Muscle of leg (tissue), 11 donors: ENCODE results near the gene GGA2. TPM values are rescaled to one million over a fixed set of nuclear protein-coding genes. Genes with fewer than 3 reads are reported as not detected.
"Not testable (repeated sequence)": the region's sequence is repeated elsewhere in the genome, so short reads cannot be mapped to it uniquely, and the experiment has no call there.

Experiments used
- DNase-seq: peaks from one replicate; pipeline ENCODE4 v3.0.0; 2013
- H3K27ac ChIP-seq: one replicate; pipeline ENCODE4 v1.5.1; 2013; ENCODE audit warnings: mild to moderate bottlenecking, low read length, control low read depth
- H3K27me3 ChIP-seq: one replicate; pipeline ENCODE4 v1.6.1; 2013; ENCODE audit warnings: low read length; ENCODE audit not compliant: control insufficient read depth, insufficient read depth
- H3K36me3 ChIP-seq: one replicate; pipeline ENCODE4 v1.6.1; 2013; ENCODE audit warnings: low read length; ENCODE audit not compliant: control insufficient read depth, insufficient read depth
- H3K4me1 ChIP-seq: one replicate; pipeline ENCODE4 v1.6.1; 2013; ENCODE audit warnings: low read length; ENCODE audit not compliant: control insufficient read depth, insufficient read depth
- H3K4me3 ChIP-seq: one replicate; pipeline ENCODE4 v1.5.1; 2013; ENCODE audit warnings: low read length, control low read depth
- H3K9me3 ChIP-seq: replicated peaks from 2 replicates; pipeline ENCODE4 v1.6.1; 2013; ENCODE audit warnings: low read depth, low read length; ENCODE audit not compliant: control insufficient read depth
- WGBS: methylation state at CpG from one replicate; pipeline ENCODE4 v1.1.5; 2013; ENCODE audit warnings: missing lambda C conversion rate; ENCODE audit not compliant: insufficient coverage; 5-methylcytosine and 5-hydroxymethylcytosine counted together
- polyA plus RNA-seq, 8 donors: library from polyadenylated mRNA; unstranded; fragments of 120-200 nt; gene quantifications; one replicate each; pipeline versions ENCODE4 v1.2.1 to v1.2.3, GENCODE V29; 2013; ENCODE audit warnings: inconsistent platforms in 1 of 8, low replicate concordance in 1 of 8; ENCODE audit not compliant: insufficient read length in 8 of 8, insufficient read depth in 1 of 8
- total RNA-seq: library from RNA; stranded (reverse); fragments of 120-200 nt; gene quantifications from one replicate; pipeline ENCODE4 v1.2.4, GENCODE V29; 2013

GGA2 gene
- total and polyA plus RNA-seq, 9 donors: 46.3 to 120 (median 104) TPM

- Histone ChIP-seq H3K4me1 (no peaks in the 10 kb centered on the region), H3K27me3 (no peaks in the 10 kb centered on the region), H3K4me3 (no peak overlapping the region), H3K27ac (no peak overlapping the region), H3K9me3 (no peaks in the 10 kb centered on the region), H3K36me3 (peaks cover 79% of the 10 kb centered on the region)
- DNase-seq: no peak
- 95% methylated on average over 2 of the region's 4 CpGs for WGBS
Measured at GRCh38 chr16:23480257-23480656, 30.0 kb downstream of the GGA2 start.

DNA sequence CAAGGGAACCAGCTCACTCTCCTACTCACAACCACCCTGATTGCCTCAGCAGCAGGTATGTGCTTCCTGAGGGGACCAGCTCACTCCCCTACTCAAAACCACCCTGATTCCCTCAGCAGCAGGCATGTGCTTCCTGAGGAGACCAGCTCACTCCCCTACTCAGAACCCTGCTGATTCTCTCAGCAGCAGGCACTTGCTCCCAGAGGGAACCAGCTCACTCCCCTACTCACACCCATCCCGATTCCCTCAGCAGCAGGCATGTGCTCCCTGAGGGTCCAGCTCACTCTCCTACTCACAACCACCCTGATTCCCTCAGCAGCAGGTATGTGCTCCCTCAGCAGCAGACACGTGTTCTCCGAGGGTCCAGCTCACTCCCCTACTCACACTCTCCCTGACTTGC, 31.2 kb downstream of the GGA2 start:
- 90% methylated on average over 3 of the region's 3 CpGs for WGBS

GRCh38 chr16:23478566-23478965, 31.7 kb downstream of the GGA2 start:
- no peaks in the 10 kb centered on the region for H3K27me3 ChIP-seq
- no peak for DNase-seq
- H3K9me3 ChIP-seq: no peaks in the 10 kb centered on the region
- H3K27ac ChIP-seq: no peak overlapping the region
- H3K4me3 ChIP-seq: no peak overlapping the region
- peaks cover 87% of the 10 kb centered on the region for H3K36me3 ChIP-seq
- H3K4me1 ChIP-seq: no peaks in the 10 kb centered on the region
- 100% methylated on average over 2 of the region's 3 CpGs for WGBS

More for the DNA sequence above, 31.2 kb downstream of the GGA2 start:
- no peak for DNase-seq
- Histone ChIP-seq H3K4me3 (no peak overlapping the region), H3K27ac (no peak overlapping the region), H3K4me1 (no peaks in the 10 kb centered on the region), H3K36me3 (peaks cover 83% of the 10 kb centered on the region), H3K9me3 (no peaks in the 10 kb centered on the region), H3K27me3 (no peaks in the 10 kb centered on the region)

DNA sequence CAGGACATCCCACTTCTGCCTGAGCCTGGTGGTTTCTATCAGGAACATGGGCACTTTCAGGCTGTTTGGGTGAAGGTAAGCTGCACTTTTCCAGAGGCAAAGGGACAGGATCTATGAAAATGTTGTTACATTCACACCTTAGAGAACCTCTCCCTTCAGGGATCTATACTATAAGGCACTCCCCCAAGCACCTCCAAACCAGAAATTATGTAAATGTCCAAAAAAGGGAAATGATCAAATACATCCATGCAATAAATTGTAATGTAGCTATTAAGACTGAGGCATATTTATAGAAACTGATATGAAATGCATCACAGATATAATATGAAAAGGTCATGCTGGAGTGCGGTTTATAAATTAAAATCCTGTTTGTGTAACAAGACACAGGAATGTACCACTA, 34.0 kb downstream of the GGA2 start:
- no CpG with 5 or more reads among the region's 1 CpG for WGBS
- DNase-seq: no peak
- Histone ChIP-seq H3K27ac (no peak overlapping the region), H3K27me3 (no peaks in the 10 kb centered on the region), H3K36me3 (peaks cover 80% of the 10 kb centered on the region), H3K4me1 (no peaks in the 10 kb centered on the region), H3K9me3 (no peaks in the 10 kb centered on the region), H3K4me3 (no peak overlapping the region)

DNA sequence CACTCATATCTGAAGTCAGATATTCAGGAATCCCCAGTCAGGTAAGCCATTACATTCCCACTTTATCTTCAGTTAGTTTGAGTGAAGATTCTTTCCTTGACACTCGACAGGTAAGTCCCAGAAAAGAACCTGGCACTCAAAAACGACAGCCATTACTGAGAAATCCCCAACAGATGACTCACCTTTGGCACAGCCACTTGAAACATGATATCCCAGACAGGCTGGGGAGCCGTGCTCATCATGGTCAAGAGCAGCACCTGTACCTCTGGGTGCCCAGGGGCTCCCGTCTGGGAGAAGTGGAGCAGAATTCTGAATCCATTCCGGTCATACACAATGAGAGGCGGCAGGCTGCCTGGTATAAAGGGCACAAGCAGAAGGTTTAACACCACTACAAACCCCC, 40.5 kb downstream of the GGA2 start:
- no peak overlapping the region for H3K27ac ChIP-seq

GRCh38 chr16:23466162-23466885, 44.0 kb downstream of the GGA2 start:
- no peak overlapping the region for H3K27ac ChIP-seq
- peaks cover 3% of the 10 kb centered on the region for H3K4me1 ChIP-seq
- H3K36me3 ChIP-seq: peaks cover 45% of the 10 kb centered on the region
- no peak for DNase-seq
- 100% methylated on average over 1 of the region's 4 CpGs for WGBS
- no peak overlapping the region for H3K4me3 ChIP-seq
- no peaks in the 10 kb centered on the region for H3K9me3 ChIP-seq
- H3K27me3 ChIP-seq: no peaks in the 10 kb centered on the region

More for the DNA sequence above, 40.5 kb downstream of the GGA2 start:
- Histone ChIP-seq H3K9me3 (no peaks in the 10 kb centered on the region), H3K4me1 (no peaks in the 10 kb centered on the region), H3K36me3 (peaks cover 63% of the 10 kb centered on the region), H3K4me3 (no peak overlapping the region), H3K27me3 (no peaks in the 10 kb centered on the region)
- no peak for DNase-seq
- 40% methylated on average over 2 of the region's 6 CpGs for WGBS

- peaks cover 3% of the 10 kb centered on the region for H3K4me1 ChIP-seq
- DNase-seq: no peak
- H3K36me3 ChIP-seq: peaks cover 44% of the 10 kb centered on the region
- H3K27ac ChIP-seq: no peak overlapping the region
- no peaks in the 10 kb centered on the region for H3K27me3 ChIP-seq
- 100% methylated on average over 1 of the region's 2 CpGs for WGBS
- H3K9me3 ChIP-seq: no peaks in the 10 kb centered on the region
- H3K4me3 ChIP-seq: no peak overlapping the region
Measured at GRCh38 chr16:23465179-23465578, 45.1 kb downstream of the GGA2 start.

DNA sequence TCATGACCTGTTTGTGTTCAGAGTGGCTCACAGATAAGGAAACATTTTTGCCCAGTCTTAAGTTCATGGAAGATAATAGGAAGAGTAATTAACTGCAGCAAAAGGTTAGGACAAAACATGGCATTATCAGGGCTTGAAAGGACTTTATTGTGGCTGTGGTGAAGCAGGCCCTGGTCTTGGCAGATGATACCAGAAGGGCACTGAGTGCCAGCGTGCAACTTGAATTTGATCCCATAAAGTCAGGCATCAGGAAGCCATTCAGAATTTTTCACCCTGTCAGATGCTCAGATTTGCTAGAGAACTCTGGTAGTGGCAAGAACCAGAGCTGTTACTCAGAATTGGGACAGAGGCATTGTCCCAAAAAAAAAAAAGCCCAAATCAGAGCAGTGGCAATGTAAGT, 46.1 kb downstream of the GGA2 start:
- WGBS: 75% methylated on average over 1 of the region's 1 CpG
- Histone ChIP-seq H3K4me3 (no peak overlapping the region), H3K9me3 (no peaks in the 10 kb centered on the region), H3K27me3 (no peaks in the 10 kb centered on the region), H3K4me1 (peaks cover 3% of the 10 kb centered on the region), H3K27ac (no peak overlapping the region), H3K36me3 (peaks cover 36% of the 10 kb centered on the region)
- DNase-seq: no peak

GRCh38 chr16:23462994-23463393, 47.3 kb downstream of the GGA2 start:
- peaks cover 29% of the 10 kb centered on the region for H3K36me3 ChIP-seq
- not testable (repeated sequence) for H3K4me3 ChIP-seq, H3K27ac ChIP-seq, H3K9me3 ChIP-seq, H3K27me3 ChIP-seq, H3K4me1 ChIP-seq
- 40% methylated on average over 1 of the region's 6 CpGs for WGBS
- DNase-seq: peak; percentile 88

GRCh38 chr16:23453338-23454052, 56.8 kb downstream of the GGA2 start:
- WGBS: 37% methylated on average over 23 of the region's 37 CpGs
- no peak for DNase-seq
- peaks cover 14% of the 10 kb centered on the region for H3K4me1 ChIP-seq
- peaks cover 3% of the 10 kb centered on the region for H3K36me3 ChIP-seq
- peak overlapping the region; percentile 84 for H3K4me3 ChIP-seq
- H3K27me3 ChIP-seq: no peaks in the 10 kb centered on the region
- no peak overlapping the region for H3K27ac ChIP-seq
- no peaks in the 10 kb centered on the region for H3K9me3 ChIP-seq
